ENCODE results near the gene PLAGL1.
"Not testable (repeated sequence)": the region's sequence is repeated elsewhere in the genome, so short reads cannot be mapped to it uniquely, and the experiment has no call there.

PLAGL1 gene

DNA sequence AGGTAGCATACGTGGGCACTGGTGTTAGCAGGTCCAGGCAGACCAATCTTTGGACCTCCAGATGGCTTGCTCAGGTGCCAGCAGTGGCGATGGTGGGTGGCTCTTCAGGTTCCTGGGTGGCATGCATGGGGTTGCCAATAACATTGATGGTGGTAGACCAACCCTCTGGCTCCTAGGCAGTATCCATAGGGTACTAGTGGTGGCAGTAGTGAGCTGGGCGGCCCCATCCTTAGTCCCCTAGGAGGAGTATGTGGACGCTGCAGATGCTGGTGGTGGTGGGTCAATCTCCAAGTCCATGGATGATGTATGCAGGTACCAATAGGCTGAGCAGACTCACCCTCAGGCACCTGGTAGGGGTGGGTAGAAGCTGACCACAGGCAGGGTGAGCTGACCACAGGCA lies 73.2 kb downstream of the PLAGL1 start:
- Histone ChIP-seq H3K4me3 (ENCODE audit: low read length) (no peak overlapping the region), H3K36me3 (ENCODE audit: insufficient read depth, low read length) (no peaks in the 10 kb centered on the region), H3K27me3 (ENCODE audit: insufficient read depth, low read length) (no peaks in the 10 kb centered on the region), H3K9me3 (ENCODE audit: low read length) (peaks cover 5% of the 10 kb centered on the region), H2AFZ (ENCODE audit: low read depth, low read length) (no peak overlapping the region), H3K4me1 (ENCODE audit: insufficient read depth, low read length) (peaks cover 4% of the 10 kb centered on the region)

GRCh38 chr6:143934331-143934730 lies 73.7 kb downstream of the PLAGL1 start:
- Histone ChIP-seq H3K4me1 (ENCODE audit: insufficient read depth, low read length) (peaks cover 4% of the 10 kb centered on the region), H3K27me3 (ENCODE audit: insufficient read depth, low read length) (no peaks in the 10 kb centered on the region), H2AFZ (ENCODE audit: low read depth, low read length) (no peak overlapping the region), H3K9me3 (ENCODE audit: low read length) (peaks cover 5% of the 10 kb centered on the region), H3K4me3 (ENCODE audit: low read length) (no peak overlapping the region), H3K36me3 (ENCODE audit: insufficient read depth, low read length) (no peaks in the 10 kb centered on the region)

DNA sequence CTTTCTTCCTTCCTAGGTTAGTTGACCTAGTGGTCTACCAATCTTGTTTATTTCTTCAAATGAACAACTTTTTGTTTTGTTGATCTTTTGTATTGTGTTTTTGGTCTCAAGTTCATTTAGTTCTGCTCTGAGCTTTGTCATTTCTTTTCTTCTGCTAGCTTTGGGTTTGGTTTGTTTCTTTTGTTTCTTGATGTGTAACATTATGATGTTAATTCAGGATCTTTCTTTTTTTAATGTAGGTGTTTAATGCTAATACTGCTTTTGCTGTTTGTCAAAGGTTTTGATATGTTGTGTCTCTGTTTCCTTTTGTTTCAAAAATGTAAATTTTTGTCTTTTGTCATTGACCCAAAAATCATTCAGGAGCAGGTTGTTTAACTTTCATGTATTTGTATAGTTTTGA lies 78.1 kb downstream of the PLAGL1 start:
- H3K4me1 ChIP-seq (ENCODE audit: insufficient read depth, low read length), result no peaks in the 10 kb centered on the region
- no peak overlapping the region for H2AFZ ChIP-seq (ENCODE audit: low read depth, low read length)
- H3K36me3 ChIP-seq (ENCODE audit: insufficient read depth, low read length), result no peaks in the 10 kb centered on the region
- H3K27me3 ChIP-seq (ENCODE audit: insufficient read depth, low read length), result no peaks in the 10 kb centered on the region
- H3K9me3 ChIP-seq (ENCODE audit: low read length), result peaks cover 7% of the 10 kb centered on the region
- no peak overlapping the region for H3K4me3 ChIP-seq (ENCODE audit: low read length)

- no peaks in the 10 kb centered on the region for H3K27me3 ChIP-seq (ENCODE audit: insufficient read depth, low read length)
These were observed 79.2 kb downstream of the PLAGL1 start for GRCh38 chr6:143928853-143929252.

GRCh38 chr6:143917026-143917425 lies 91.0 kb downstream of the PLAGL1 start:
- not testable (repeated sequence) for H3K9me3 ChIP-seq (ENCODE audit: low read length); H3K4me1 ChIP-seq (ENCODE audit: insufficient read depth, low read length); H3K27me3 ChIP-seq (ENCODE audit: insufficient read depth, low read length); H3K36me3 ChIP-seq (ENCODE audit: insufficient read depth, low read length); H2AFZ ChIP-seq (ENCODE audit: low read depth, low read length); H3K4me3 ChIP-seq (ENCODE audit: low read length)

More at GRCh38 chr6:143928853-143929252, 79.2 kb downstream of the PLAGL1 start:
- Histone ChIP-seq H3K4me3 (ENCODE audit: low read length) (no peak overlapping the region), H3K9me3 (ENCODE audit: low read length) (peaks cover 5% of the 10 kb centered on the region), H2AFZ (ENCODE audit: low read depth, low read length) (no peak overlapping the region), H3K36me3 (ENCODE audit: insufficient read depth, low read length) (no peaks in the 10 kb centered on the region), H3K4me1 (ENCODE audit: insufficient read depth, low read length) (no peaks in the 10 kb centered on the region)

DNA sequence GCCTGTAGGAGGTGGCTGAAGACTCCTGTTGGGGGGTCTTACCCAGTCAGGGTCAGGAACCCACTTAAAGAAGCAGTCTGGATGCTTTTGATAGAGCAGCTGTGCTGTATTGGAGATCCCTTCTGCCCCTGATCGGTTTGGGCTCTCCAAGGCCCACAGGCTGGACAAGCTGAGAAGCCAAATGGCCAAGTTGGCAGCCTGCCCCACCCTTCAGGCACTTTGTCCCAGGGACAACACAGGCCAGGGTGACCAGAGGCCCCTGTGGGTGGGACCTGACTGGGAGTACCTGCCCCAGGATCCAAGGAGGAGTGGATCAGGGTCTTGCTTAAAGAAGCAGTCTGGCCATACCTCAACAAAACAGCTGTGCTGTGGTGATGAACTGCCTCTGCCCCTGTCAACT lies 95.4 kb downstream of the PLAGL1 start:
- Histone ChIP-seq H3K27me3 (ENCODE audit: insufficient read depth, low read length) (no peaks in the 10 kb centered on the region), H3K9me3 (ENCODE audit: low read length) (no peaks in the 10 kb centered on the region), H3K36me3 (ENCODE audit: insufficient read depth, low read length) (no peaks in the 10 kb centered on the region), H3K4me1 (ENCODE audit: insufficient read depth, low read length) (no peaks in the 10 kb centered on the region), H3K4me3 (ENCODE audit: low read length) (no peak overlapping the region), H2AFZ (ENCODE audit: low read depth, low read length) (no peak overlapping the region)

GRCh38 chr6:143911028-143911427 lies 97.0 kb downstream of the PLAGL1 start:
- Histone ChIP-seq H3K27me3 (ENCODE audit: insufficient read depth, low read length) (no peaks in the 10 kb centered on the region), H2AFZ (ENCODE audit: low read depth, low read length) (no peak overlapping the region)

DNA sequence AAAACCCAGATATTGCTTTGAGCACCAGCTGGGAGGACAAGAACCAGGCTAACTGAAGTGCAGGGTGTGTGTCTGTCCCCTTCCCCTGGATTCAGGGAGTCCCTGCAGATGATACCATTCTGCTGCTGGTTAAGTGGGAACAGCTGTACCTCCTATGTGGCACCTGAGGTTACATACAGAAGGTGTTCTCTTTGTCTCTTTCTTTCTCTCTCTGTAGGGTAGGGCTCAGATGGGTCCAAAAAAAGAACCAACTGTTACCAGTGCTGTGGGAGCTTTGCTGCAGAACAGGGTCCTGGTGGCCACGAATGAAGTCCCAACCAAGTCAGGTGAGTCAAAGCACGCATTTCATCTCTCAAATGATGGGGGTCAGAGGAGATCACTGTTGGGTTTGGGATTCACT lies 105.2 kb downstream of the PLAGL1 start:
- H3K9me3 ChIP-seq (ENCODE audit: low read length), result no peaks in the 10 kb centered on the region
- H2AFZ ChIP-seq (ENCODE audit: low read depth, low read length), result no peak overlapping the region
- no peaks in the 10 kb centered on the region for H3K4me1 ChIP-seq (ENCODE audit: insufficient read depth, low read length)
- H3K4me3 ChIP-seq (ENCODE audit: low read length), result no peak overlapping the region
- no peaks in the 10 kb centered on the region for H3K36me3 ChIP-seq (ENCODE audit: insufficient read depth, low read length)
- H3K27me3 ChIP-seq (ENCODE audit: insufficient read depth, low read length), result no peaks in the 10 kb centered on the region

More at GRCh38 chr6:143911028-143911427, 97.0 kb downstream of the PLAGL1 start:
- Histone ChIP-seq H3K4me1 (ENCODE audit: insufficient read depth, low read length) (no peaks in the 10 kb centered on the region), H3K4me3 (ENCODE audit: low read length) (no peak overlapping the region), H3K36me3 (ENCODE audit: insufficient read depth, low read length) (no peaks in the 10 kb centered on the region), H3K9me3 (ENCODE audit: low read length) (no peaks in the 10 kb centered on the region)

DNA sequence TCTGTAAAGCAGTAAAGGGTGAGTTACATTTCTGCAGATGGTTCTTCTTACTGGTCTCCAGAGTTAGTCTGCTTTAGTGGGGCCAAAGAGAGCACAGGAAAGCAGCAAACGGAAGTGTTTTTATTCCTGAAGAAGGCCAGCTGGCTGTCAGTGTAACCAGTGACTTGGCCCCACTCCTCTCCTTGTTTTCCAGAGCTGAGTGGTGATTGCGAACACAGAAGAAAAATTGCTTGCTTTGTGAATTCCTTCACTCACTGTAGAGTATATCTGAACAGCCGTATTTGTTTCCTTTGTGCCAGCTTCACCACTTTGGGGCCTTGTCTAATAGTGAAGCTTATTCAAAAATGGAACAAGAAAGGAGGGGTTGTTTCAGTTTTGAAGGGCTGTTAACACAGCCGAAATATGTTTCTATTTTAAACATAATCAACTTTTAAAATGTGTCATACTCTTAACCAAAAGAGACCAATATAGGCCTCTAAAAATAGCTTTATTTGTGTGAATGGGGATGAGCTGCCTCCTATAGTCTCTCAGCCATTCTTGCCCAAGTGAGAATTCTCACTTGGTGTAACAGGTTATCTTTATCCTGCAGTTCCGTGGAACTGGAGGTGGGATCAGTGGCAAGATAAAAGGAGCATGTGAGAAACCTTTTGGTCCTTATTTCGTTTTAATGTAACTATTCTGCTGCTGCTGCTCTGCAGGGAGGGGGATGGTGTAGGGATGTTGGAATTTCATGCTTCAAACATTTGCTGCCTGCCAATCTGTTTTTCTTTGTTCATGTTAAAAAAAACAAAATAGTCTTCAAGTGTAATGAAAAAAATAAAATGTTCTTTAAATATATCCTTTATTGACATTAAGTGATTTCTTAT lies 105.9 kb downstream of the PLAGL1 start:
- H3K27me3 ChIP-seq (ENCODE audit: insufficient read depth, low read length), result no peaks in the 10 kb centered on the region
- H3K4me1 ChIP-seq (ENCODE audit: insufficient read depth, low read length), result no peaks in the 10 kb centered on the region
- H3K36me3 ChIP-seq (ENCODE audit: insufficient read depth, low read length), result no peaks in the 10 kb centered on the region
- no peaks in the 10 kb centered on the region for H3K9me3 ChIP-seq (ENCODE audit: low read length)
- no peak overlapping the region for H3K4me3 ChIP-seq (ENCODE audit: low read length)
- H2AFZ ChIP-seq (ENCODE audit: low read depth, low read length), result no peak overlapping the region

DNA sequence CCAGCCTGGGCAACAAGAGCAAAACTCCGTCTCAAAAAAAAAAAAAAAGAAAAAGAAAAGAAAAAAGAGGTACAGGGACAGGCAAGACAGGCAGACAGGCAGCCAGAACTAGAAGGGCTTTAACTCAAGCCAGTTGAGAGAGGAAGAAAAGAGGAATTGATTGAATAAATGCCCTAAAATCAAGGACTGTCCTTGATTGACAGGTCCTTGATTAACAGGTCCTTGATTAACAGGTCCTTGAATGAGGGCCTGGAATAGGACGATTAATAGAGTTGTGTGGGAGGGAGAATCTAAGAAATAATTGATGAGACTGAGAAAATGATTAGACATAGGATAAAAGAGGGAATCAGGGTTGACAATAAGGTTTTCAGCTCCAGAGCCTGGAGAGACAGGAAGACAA lies 107.7 kb downstream of the PLAGL1 start:
- H3K4me1 ChIP-seq (ENCODE audit: insufficient read depth, low read length), result peaks cover 7% of the 10 kb centered on the region
- no peaks in the 10 kb centered on the region for H3K9me3 ChIP-seq (ENCODE audit: low read length)
- no peak overlapping the region for H3K4me3 ChIP-seq (ENCODE audit: low read length)
- no peaks in the 10 kb centered on the region for H3K27me3 ChIP-seq (ENCODE audit: insufficient read depth, low read length)
- no peaks in the 10 kb centered on the region for H3K36me3 ChIP-seq (ENCODE audit: insufficient read depth, low read length)
- no peak overlapping the region for H2AFZ ChIP-seq (ENCODE audit: low read depth, low read length)

- H3K9me3 ChIP-seq (ENCODE audit: low read length), result no peaks in the 10 kb centered on the region
- H3K4me1 ChIP-seq (ENCODE audit: insufficient read depth, low read length), result peaks cover 7% of the 10 kb centered on the region
- H3K27me3 ChIP-seq (ENCODE audit: insufficient read depth, low read length), result no peaks in the 10 kb centered on the region
- H3K4me3 ChIP-seq (ENCODE audit: low read length), result no peak overlapping the region
- no peak overlapping the region for H2AFZ ChIP-seq (ENCODE audit: low read depth, low read length)
- H3K36me3 ChIP-seq (ENCODE audit: insufficient read depth, low read length), result no peaks in the 10 kb centered on the region
These were observed 111.8 kb downstream of the PLAGL1 start for GRCh38 chr6:143896126-143896860.

DNA sequence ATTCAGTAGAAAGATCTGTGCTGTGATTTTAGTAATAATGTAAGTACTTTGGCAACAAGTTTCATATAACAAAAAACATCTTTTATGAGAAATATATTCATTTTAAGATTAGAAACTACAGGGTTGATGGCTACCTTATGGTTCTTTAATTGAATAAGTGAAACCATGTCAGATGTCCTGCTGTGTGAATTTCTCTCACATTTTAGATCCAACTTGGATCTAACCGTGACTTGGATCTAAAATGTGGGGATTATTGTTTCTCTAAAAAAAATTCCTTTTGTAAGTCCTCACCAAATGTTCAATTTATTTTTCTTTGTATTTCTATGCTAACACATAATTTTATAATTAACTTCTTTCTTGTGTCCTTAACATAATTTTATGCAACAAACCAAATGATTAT lies 113.4 kb downstream of the PLAGL1 start:
- Histone ChIP-seq H3K4me3 (ENCODE audit: low read length) (no peak overlapping the region), H3K4me1 (ENCODE audit: insufficient read depth, low read length) (peaks cover 7% of the 10 kb centered on the region), H3K9me3 (ENCODE audit: low read length) (no peaks in the 10 kb centered on the region), H3K27me3 (ENCODE audit: insufficient read depth, low read length) (no peaks in the 10 kb centered on the region), H2AFZ (ENCODE audit: low read depth, low read length) (no peak overlapping the region), H3K36me3 (ENCODE audit: insufficient read depth, low read length) (no peaks in the 10 kb centered on the region)
